Measurements from ENCODE around the gene MXD3. TPM values are rescaled to one million over a fixed set of nuclear protein-coding genes. Genes with fewer than 3 reads are reported as not detected.
A peak's percentile ranks its signal among the peaks of the same experiment; 100 is the strongest.

MXD3 gene
- total RNA-seq, 4 donors from 2014 or later = 0.90 to 7.8 (median 3.5) TPM

- ATAC-seq (peak; percentile 9 to 11), DNase-seq (no peak)
- Histone ChIP-seq H3K27ac (peak overlapping the region; percentile 83 to 95 (median 92)), H3K27me3 (no peaks in the 10 kb centered on the region), H3K4me3 (peak overlapping the region; percentile 84 to 99 (median 96)), H3K36me3 (peaks cover 0 to 22% of the 10 kb centered on the region in 2 donors), H3K4me1 (peaks cover 41 to 45% of the 10 kb centered on the region in 2 donors), H3K9me3 (no peaks in the 10 kb centered on the region)
- in situ Hi-C loops (cut with MboI; ENCODE audit: low sequenced_read_pairs in 4 of 4) = loop anchor here in 1 of 4 donors (10.0 kb wide), 1 partner anchor 179 kb away; no protein-coding TSS in a partner anchor
- TF ChIP-seq POLR2A (IDR thresholded peaks at IDR 0.05) = no peak
- intact Hi-C loops (cut with DNase I; ENCODE audit: low total_unique reads) = loop anchor here (2.0 to 5.0 kb wide), 3 partner anchors 47 to 189 kb away; partner anchors contain the start of genes LMAN2 and NSD1
Observed at GRCh38 chr5:177303925-177304391, 7.7 kb downstream of the MXD3 start.

DNA sequence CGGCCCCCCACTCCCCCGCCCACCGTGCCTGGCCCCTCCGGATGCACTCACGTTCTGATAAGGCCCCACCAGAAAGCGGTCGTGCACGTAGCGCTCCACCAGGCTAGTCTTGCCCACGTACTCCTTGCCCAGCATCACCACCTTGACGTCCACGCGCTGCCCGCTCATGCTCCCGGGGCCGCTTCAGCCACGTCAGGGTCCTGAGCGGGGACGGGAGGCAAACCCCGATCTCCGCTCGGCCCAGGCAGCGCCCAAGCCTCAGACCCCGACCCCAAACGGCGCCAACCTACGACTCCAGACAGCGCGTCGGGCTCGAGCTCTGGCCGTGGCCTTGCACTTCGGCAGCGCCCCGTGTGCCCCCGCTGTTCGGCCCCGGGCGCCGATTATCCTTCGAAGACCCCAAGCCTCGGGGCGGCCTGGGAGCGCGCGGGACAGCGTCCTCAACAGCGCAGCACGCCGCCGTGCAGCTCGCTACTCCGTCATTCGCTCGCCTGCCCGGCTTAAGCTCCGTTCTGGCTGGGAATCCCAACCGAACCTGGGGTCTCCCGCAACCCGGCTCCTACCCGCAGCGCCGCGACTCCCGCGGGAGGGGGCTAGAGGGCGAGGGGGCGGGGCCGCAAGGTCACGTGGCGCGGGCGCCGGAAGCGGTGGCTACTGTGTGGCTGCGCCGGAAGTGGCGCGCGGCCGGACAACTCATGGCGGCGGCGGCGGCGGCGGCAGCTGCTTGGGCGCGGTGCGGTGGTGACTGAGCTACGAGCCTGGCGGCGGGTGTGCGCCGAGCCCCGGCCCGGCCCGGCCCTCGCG, 8.4 kb downstream of the MXD3 start, which contains the start of the genes PRELID1 and RAB24:
Gene PRELID1 (plus strand): TSS at position 679 of the 804 bp plus-strand sequence. CDS start 187 bp downstream, outside the sequence.
Gene RAB24 (minus strand): TSS at position 599 of the 804 bp plus-strand sequence. CDS start 431 bp downstream, at position 168.
- peak within 1 kb of the TSS; percentile 83 to 95 (median 92) for H3K27ac ChIP-seq
- intact Hi-C loops (cut with DNase I; ENCODE audit: low total_unique reads) (loop anchor here (2.0 to 5.0 kb wide), 3 partner anchors 47 to 189 kb away; partner anchors contain the start of genes LMAN2 and NSD1), in situ Hi-C loops (cut with MboI; ENCODE audit: low sequenced_read_pairs in 4 of 4) (loop anchor here in 1 of 4 donors (10.0 kb wide), 1 partner anchor 179 kb away; no protein-coding TSS in a partner anchor)
- TF ChIP-seq, protein P1, sequence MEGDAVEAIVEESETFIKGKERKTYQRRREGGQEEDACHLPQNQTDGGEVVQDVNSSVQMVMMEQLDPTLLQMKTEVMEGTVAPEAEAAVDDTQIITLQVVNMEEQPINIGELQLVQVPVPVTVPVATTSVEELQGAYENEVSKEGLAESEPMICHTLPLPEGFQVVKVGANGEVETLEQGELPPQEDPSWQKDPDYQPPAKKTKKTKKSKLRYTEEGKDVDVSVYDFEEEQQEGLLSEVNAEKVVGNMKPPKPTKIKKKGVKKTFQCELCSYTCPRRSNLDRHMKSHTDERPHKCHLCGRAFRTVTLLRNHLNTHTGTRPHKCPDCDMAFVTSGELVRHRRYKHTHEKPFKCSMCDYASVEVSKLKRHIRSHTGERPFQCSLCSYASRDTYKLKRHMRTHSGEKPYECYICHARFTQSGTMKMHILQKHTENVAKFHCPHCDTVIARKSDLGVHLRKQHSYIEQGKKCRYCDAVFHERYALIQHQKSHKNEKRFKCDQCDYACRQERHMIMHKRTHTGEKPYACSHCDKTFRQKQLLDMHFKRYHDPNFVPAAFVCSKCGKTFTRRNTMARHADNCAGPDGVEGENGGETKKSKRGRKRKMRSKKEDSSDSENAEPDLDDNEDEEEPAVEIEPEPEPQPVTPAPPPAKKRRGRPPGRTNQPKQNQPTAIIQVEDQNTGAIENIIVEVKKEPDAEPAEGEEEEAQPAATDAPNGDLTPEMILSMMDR (IDR thresholded peaks at IDR 0.05 in 4 of 5, conservative IDR thresholded peaks at IDR 0.05 in 1 of 5) = peak in 2 of 5 experiments; percentile 11 to 35
- peak; percentile 81 to 89 for TF ChIP-seq POLR2A (IDR thresholded peaks at IDR 0.05)
- peak; percentile 80 to 84 for ATAC-seq
- DNase-seq = peak; percentile 75 to 84
- H3K9me3 ChIP-seq = no peaks in the 10 kb centered on the region
- no peaks in the 10 kb centered on the region for H3K27me3 ChIP-seq
- H3K4me1 ChIP-seq = peaks cover 37 to 42% of the 10 kb centered on the region in 2 donors
- peaks cover 0 to 22% of the 10 kb centered on the region in 2 donors for H3K36me3 ChIP-seq
- peak within 1 kb of the TSS; percentile 84 to 99 (median 96) for H3K4me3 ChIP-seq

- DNase-seq = no peak
- Histone ChIP-seq H3K4me3 (peak overlapping the region; percentile 84 to 99 (median 96)), H3K27me3 (no peaks in the 10 kb centered on the region), H3K4me1 (peaks cover 37 to 42% of the 10 kb centered on the region in 2 donors), H3K27ac (peak overlapping the region; percentile 83 to 95 (median 92)), H3K36me3 (peaks cover 0 to 22% of the 10 kb centered on the region in 2 donors), H3K9me3 (no peaks in the 10 kb centered on the region)
- TF ChIP-seq POLR2A (IDR thresholded peaks at IDR 0.05) = no peak
- TF ChIP-seq, protein P1 (IDR thresholded peaks at IDR 0.05 in 4 of 5, conservative IDR thresholded peaks at IDR 0.05 in 1 of 5) = no peak
- in situ Hi-C loops (cut with MboI; ENCODE audit: low sequenced_read_pairs in 4 of 4) = loop anchor here in 1 of 4 donors (10.0 kb wide), 1 partner anchor 178 kb away; no protein-coding TSS in a partner anchor
- peak in 1 of 2 donors; percentile 8 for ATAC-seq
- intact Hi-C loops (cut with DNase I; ENCODE audit: low total_unique reads) = loop anchor here (2.0 to 5.0 kb wide), 3 partner anchors 48 to 188 kb away; partner anchors contain the start of genes LMAN2 and NSD1
Observed at GRCh38 chr5:177302354-177303110, 9.2 kb downstream of the MXD3 start.

DNA sequence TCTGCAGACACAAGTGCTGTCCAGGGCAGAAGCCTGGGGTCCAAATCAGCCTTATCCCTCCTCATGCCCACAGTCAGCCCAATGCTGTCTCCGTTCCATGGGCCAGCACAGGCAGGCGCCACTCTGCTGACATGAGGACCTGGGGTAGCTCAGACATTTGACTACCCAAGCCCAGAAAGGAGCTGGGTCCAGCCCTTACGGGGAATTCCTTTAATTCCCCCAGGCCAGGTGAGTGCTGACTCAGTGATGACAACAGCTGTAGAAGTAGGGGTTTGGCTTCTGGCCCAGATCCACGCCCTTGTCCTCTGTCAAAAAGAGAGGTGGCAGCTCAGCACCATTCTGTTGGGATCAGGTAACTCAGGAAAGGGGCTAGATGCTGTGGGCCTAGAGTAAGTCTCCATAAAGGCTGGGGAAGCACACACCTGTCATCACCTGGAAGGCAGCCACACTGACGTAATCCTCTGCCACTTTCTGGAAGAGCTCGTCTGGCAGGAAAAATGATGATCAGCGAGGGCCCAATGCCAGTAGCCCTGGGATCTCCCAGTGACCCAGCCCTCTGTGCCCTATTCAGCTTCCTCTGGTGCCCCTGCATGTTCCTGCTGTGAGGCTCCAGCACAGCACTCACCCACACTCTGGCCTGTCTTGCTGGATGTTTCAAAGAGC, 10.1 kb downstream of the MXD3 start:
- Histone ChIP-seq H3K4me1 (peaks cover 37 to 42% of the 10 kb centered on the region in 2 donors), H3K27me3 (no peaks in the 10 kb centered on the region), H3K27ac (peak overlapping the region; percentile 83 to 95 (median 92)), H3K4me3 (no peak overlapping the region), H3K9me3 (no peaks in the 10 kb centered on the region), H3K36me3 (peaks cover 0 to 16% of the 10 kb centered on the region in 2 donors)
- no peak for TF ChIP-seq POLR2A (IDR thresholded peaks at IDR 0.05)
- TF ChIP-seq, protein P1 (IDR thresholded peaks at IDR 0.05 in 4 of 5, conservative IDR thresholded peaks at IDR 0.05 in 1 of 5) = no peak
- in situ Hi-C loops (cut with MboI; ENCODE audit: low sequenced_read_pairs in 4 of 4) = loop anchor here in 1 of 4 donors (10.0 kb wide), 1 partner anchor 177 kb away; no protein-coding TSS in a partner anchor
- ATAC-seq = no peak
- intact Hi-C loops (cut with DNase I; ENCODE audit: low total_unique reads) = loop anchor here (2.0 to 5.0 kb wide), 3 partner anchors 49 to 187 kb away; partner anchors contain the start of genes LMAN2 and NSD1
- peak in 1 of 2 donors; percentile 42 for DNase-seq

Data from gastrocnemius medialis (tissue), 4 donors.